Hepatocyte (in vitro differentiated cells): ENCODE results near the gene APOA1. TPM values are rescaled to one million over a fixed set of nuclear protein-coding genes. Genes with fewer than 3 reads are reported as not detected.

ENCODE experiments used
- DNase-seq: peaks from one replicate; pipeline ENCODE4 v3.0.0-alpha.2; 2016; ENCODE audit warnings: low spot score
- H2AFZ ChIP-seq: fragments of 200-600 bp; sonication (generic); 2 replicates; pipeline ENCODE4 v1.6.0; 2016; ENCODE audit warnings: antibody characterized with exemption, mild to moderate bottlenecking
- H3K27ac ChIP-seq: fragments of 200-600 bp; sonication (generic); 2 replicates; pipeline ENCODE4 v1.5.1; 2016; ENCODE audit warnings: mild to moderate bottlenecking
- H3K27me3 ChIP-seq: fragments of 200-600 bp; sonication (generic); 2 replicates; pipeline ENCODE4 v1.6.1; 2016
- H3K36me3 ChIP-seq: fragments of 200-600 bp; sonication (generic); replicated peaks from 2 replicates; pipeline ENCODE4 v1.5.1; 2016; ENCODE audit warnings: low read depth; ENCODE audit not compliant: insufficient read depth
- H3K4me1 ChIP-seq: fragments of 200-600 bp; sonication (generic); 2 replicates; pipeline ENCODE4 v1.5.1; 2016; ENCODE audit warnings: mild to moderate bottlenecking, moderate library complexity; ENCODE audit not compliant: insufficient read depth
- H3K4me2 ChIP-seq: fragments of 200-600 bp; sonication (generic); 2 replicates; pipeline ENCODE4 v1.6.0; 2016
- H3K4me3 ChIP-seq: fragments of 200-600 bp; sonication (generic); 2 replicates; pipeline ENCODE4 v1.5.1; 2016; ENCODE audit warnings: mild to moderate bottlenecking
- H3K79me2 ChIP-seq: fragments of 200-600 bp; sonication (generic); 2 replicates; pipeline ENCODE4 v1.6.0; 2017; ENCODE audit warnings: mild to moderate bottlenecking
- H3K9me2 ChIP-seq: fragments of 200-600 bp; sonication (generic); replicated peaks from 2 replicates; pipeline ENCODE4 v1.6.0; 2017; ENCODE audit warnings: mild to moderate bottlenecking; ENCODE audit not compliant: insufficient read depth
- H3K9me3 ChIP-seq: fragments of 200-600 bp; sonication (generic); 2 replicates; pipeline ENCODE4 v1.5.1; 2016; ENCODE audit warnings: low read depth, mild to moderate bottlenecking
- H4K20me1 ChIP-seq: fragments of 200-600 bp; sonication (generic); 2 replicates; pipeline ENCODE4 v1.6.0; 2016; ENCODE audit warnings: mild to moderate bottlenecking; ENCODE audit not compliant: insufficient read depth, poor library complexity, severe bottlenecking
- CTCF ChIP-seq: fragments of 200-600 bp; sonication (generic); IDR thresholded peaks from 2 replicates; pipeline ENCODE4 v1.5.1; 2016; ENCODE audit warnings: antibody characterized with exemption, mild to moderate bottlenecking; ENCODE audit not compliant: poor library complexity
- EZH2 ChIP-seq: fragments of 200-600 bp; sonication (generic); IDR thresholded peaks from 2 replicates; pipeline ENCODE4 v1.6.1; 2016; ENCODE audit warnings: antibody characterized with exemption, mild to moderate bottlenecking, borderline replicate concordance
- EZH2phosphoT487 ChIP-seq: fragments of 200-600 bp; sonication (generic); IDR thresholded peaks from one replicate; pipeline ENCODE4 v1.6.1; 2018; ENCODE audit warnings: antibody characterized with exemption, mild to moderate bottlenecking, low read depth, moderate library complexity; ENCODE audit not compliant: unreplicated experiment, severe bottlenecking
- WGBS: methylation state at CpG from one replicate; pipeline ENCODE4 v1.1.6; 2016; ENCODE audit warnings: low lambda C conversion rate; ENCODE audit errors: missing lambda C conversion rate; 5-methylcytosine and 5-hydroxymethylcytosine counted together
- polyA plus RNA-seq: library from polyadenylated mRNA; unstranded; fragments of >200 nt; fragmentation: Nextera tagmentation; extraction: Ambion mirVana; gene quantifications from 2 replicates; pipeline ENCODE4 v1.2.1, GENCODE V29; 2016
- total RNA-seq: library from RNA; depleted of rRNA; stranded (reverse); fragments of >200 nt; gene quantifications from 2 replicates; pipeline ENCODE4 v1.2.3, GENCODE V29; 2014

APOA1 gene
- total and polyA plus RNA-seq, 2 experiments from 2014 or later, result 4,253 to 7,624 TPM

GRCh38 chr11:116822575-116822974 is 14.8 kb downstream of the APOA1 start:
- Histone ChIP-seq H3K27me3 (no peaks in the 10 kb centered on the region), H3K36me3 (no peaks in the 10 kb centered on the region), H3K79me2 (no peaks in the 10 kb centered on the region), H3K9me3 (no peaks in the 10 kb centered on the region), H3K4me1 (peaks cover 18% of the 10 kb centered on the region), H3K9me2 (no peaks in the 10 kb centered on the region), H4K20me1 (no peaks in the 10 kb centered on the region), H3K4me3 (no peak overlapping the region), H3K27ac (peak overlapping the region; percentile 68), H2AFZ (no peak overlapping the region), H3K4me2 (peak overlapping the region; percentile 33)
- no peak for DNase-seq
- no peak for TF ChIP-seq CTCF
- no peak for TF ChIP-seq EZH2
- no peak for TF ChIP-seq EZH2phosphoT487
- 77% methylated on average over 5 of the region's 5 CpGs for WGBS

- no peak for DNase-seq
- no peaks in the 10 kb centered on the region for H3K79me2 ChIP-seq
- H3K4me3 ChIP-seq, result no peak overlapping the region
- 96% methylated on average over 41 of the region's 51 CpGs for WGBS
- H3K9me2 ChIP-seq, result no peaks in the 10 kb centered on the region
- no peak overlapping the region for H3K27ac ChIP-seq
- TF ChIP-seq CTCF, result no peak
- no peak for TF ChIP-seq EZH2
- TF ChIP-seq EZH2phosphoT487, result no peak
- H2AFZ ChIP-seq, result no peak overlapping the region
- H3K36me3 ChIP-seq, result no peaks in the 10 kb centered on the region
- H3K4me2 ChIP-seq, result no peak overlapping the region
- H4K20me1 ChIP-seq, result no peaks in the 10 kb centered on the region
- H3K4me1 ChIP-seq, result peaks cover 14% of the 10 kb centered on the region
- H3K9me3 ChIP-seq, result no peaks in the 10 kb centered on the region
- no peaks in the 10 kb centered on the region for H3K27me3 ChIP-seq
These were observed 16.1 kb downstream of the APOA1 start for GRCh38 chr11:116821050-116821918.

- no peaks in the 10 kb centered on the region for H3K9me2 ChIP-seq
- H3K36me3 ChIP-seq, result no peaks in the 10 kb centered on the region
- H4K20me1 ChIP-seq, result no peaks in the 10 kb centered on the region
- H3K27ac ChIP-seq, result no peak overlapping the region
- H3K79me2 ChIP-seq, result no peaks in the 10 kb centered on the region
- H3K9me3 ChIP-seq, result no peaks in the 10 kb centered on the region
- H3K4me1 ChIP-seq, result peaks cover 13% of the 10 kb centered on the region
- no peak for TF ChIP-seq CTCF
- H3K4me3 ChIP-seq, result no peak overlapping the region
- no peak for DNase-seq
- H3K27me3 ChIP-seq, result no peaks in the 10 kb centered on the region
- 91% methylated on average over 9 of the region's 9 CpGs for WGBS
- H3K4me2 ChIP-seq, result no peak overlapping the region
- no peak overlapping the region for H2AFZ ChIP-seq
These were observed 18.4 kb downstream of the APOA1 start for GRCh38 chr11:116819049-116819448.
